Natural killer cell (primary cell): ENCODE results near the gene PICK1. TPM values are rescaled to one million over a fixed set of nuclear protein-coding genes. Genes with fewer than 3 reads are reported as not detected.

ENCODE experiments used
- ATAC-seq, 3 donors: fragments of 150-1000 bp in 2 of 3; fragments of 200-7000 bp in 1 of 3; cut with Tn5 transposase; 1 replicate in 1 of 3; 2 replicates in 2 of 3; pipeline ENCODE4 v1.10.0; 2021; ENCODE audit warnings: mild to moderate bottlenecking in 2 of 3, moderate library complexity in 2 of 3
- DNase-seq, 2 donors: peaks; one replicate each; pipeline versions ENCODE4 v3.0.0 to v3.0.0-alpha.2; 2013 to 2021; ENCODE audit warnings: mixed read lengths in 1 of 2
- H3K27ac ChIP-seq: one replicate; pipeline ENCODE4 v1.5.1; 2013; ENCODE audit warnings: mild to moderate bottlenecking, low read length
- H3K27me3 ChIP-seq: one replicate; pipeline ENCODE4 v1.6.1; 2013; ENCODE audit warnings: low read length; ENCODE audit not compliant: control insufficient read depth, insufficient read depth
- H3K36me3 ChIP-seq: one replicate; pipeline ENCODE4 v1.6.1; 2013; ENCODE audit warnings: low read length; ENCODE audit not compliant: control insufficient read depth, insufficient read depth
- H3K4me1 ChIP-seq: one replicate; pipeline ENCODE4 v1.6.1; 2013; ENCODE audit warnings: low read length; ENCODE audit not compliant: control insufficient read depth, insufficient read depth
- H3K4me3 ChIP-seq: one replicate; pipeline ENCODE4 v1.5.1; 2013; ENCODE audit warnings: low read length
- H3K9me3 ChIP-seq: one replicate; pipeline ENCODE4 v1.6.1; 2013; ENCODE audit warnings: low read length; ENCODE audit not compliant: control insufficient read depth, insufficient read depth
- H3K27ac Mint-ChIP-seq, 2 donors: one replicate each; pipeline ENCODE4 v1.8.0; 2022; ENCODE audit warnings: mild to moderate bottlenecking in 2 of 2, mixed read lengths in 2 of 2, moderate library complexity in 1 of 2
- H3K27me3 Mint-ChIP-seq, 2 donors: one replicate each; pipeline ENCODE4 v1.8.0; 2022; ENCODE audit warnings: low read depth in 2 of 2, mixed read lengths in 2 of 2
- H3K36me3 Mint-ChIP-seq: one replicate; pipeline ENCODE4 v1.8.0; 2022; ENCODE audit warnings: mixed read lengths
- H3K4me1 Mint-ChIP-seq, 2 donors: one replicate each; pipeline ENCODE4 v1.8.0; 2022; ENCODE audit warnings: mixed read lengths in 2 of 2
- H3K4me3 Mint-ChIP-seq: one replicate; pipeline ENCODE4 v1.8.0; 2022; ENCODE audit warnings: mild to moderate bottlenecking, moderate library complexity, mixed read lengths
- H3K9me3 Mint-ChIP-seq, 2 donors: one replicate each; pipeline ENCODE4 v1.8.0; 2022; ENCODE audit warnings: mixed read lengths in 2 of 2
- CTCF ChIP-seq: fragments of 200-600 bp; IDR thresholded peaks from one replicate; pipeline ENCODE4 v1.8.0; 2022; ENCODE audit warnings: antibody characterized with exemption
- WGBS: methylation state at CpG from one replicate; pipeline ENCODE4 v1.1.7; 2013; ENCODE audit warnings: missing lambda C conversion rate; ENCODE audit not compliant: insufficient coverage; 5-methylcytosine and 5-hydroxymethylcytosine counted together
- intact Hi-C: fragments of 100-400 bp; cut with micrococcal nuclease; formaldehyde crosslinking; loops from one replicate; pipeline ENCODE4 v1.14.2; 2022
- total RNA-seq, 4 donors: library from RNA; stranded (reverse); fragments of 120-200 nt in 1 of 4; gene quantifications; one replicate each; pipeline versions ENCODE4 v1.2.3 to v1.2.4, GENCODE V29; 2013 to 2022

PICK1 gene
- total RNA-seq, 3 donors from 2014 or later (not counting 1 experiment from before 2014, with no cell fraction given): 28.4 to 30.9 (median 29.9) TPM

- Mint-ChIP-seq H3K27me3 (no peaks in the 10 kb centered on the region), H3K27ac (peak overlapping the region; percentile 56 to 93), H3K4me1 (peaks cover 28 to 47% of the 10 kb centered on the region in 2 donors), H3K4me3 (peak overlapping the region; percentile 14), H3K36me3 (no peaks in the 10 kb centered on the region), H3K9me3 (peaks cover 0 to 6% of the 10 kb centered on the region in 2 donors)
- H3K4me1 ChIP-seq: peaks cover 23% of the 10 kb centered on the region
- TF ChIP-seq CTCF: no peak
- intact Hi-C loops: no loop called here
- peaks cover 5% of the 10 kb centered on the region for H3K9me3 ChIP-seq
- H3K27me3 ChIP-seq: no peaks in the 10 kb centered on the region
- H3K36me3 ChIP-seq: peaks cover 18% of the 10 kb centered on the region
- 93% methylated on average over 15 of the region's 15 CpGs for WGBS
- ATAC-seq: peak; percentile 20 to 32 (median 31)
- H3K27ac ChIP-seq: no peak overlapping the region
- no peak overlapping the region for H3K4me3 ChIP-seq
- DNase-seq: peak in 1 of 2 donors; percentile 16
These were observed 51.5 kb downstream of the PICK1 start for GRCh38 chr22:38108561-38109319.

- H3K9me3 Mint-ChIP-seq: peaks cover 0 to 3% of the 10 kb centered on the region in 2 donors
- H3K27ac ChIP-seq: peak overlapping the region; percentile 3
- peaks cover 18% of the 10 kb centered on the region for H3K36me3 ChIP-seq
- H3K27ac Mint-ChIP-seq: peak overlapping the region; percentile 89 to 93
- no peaks in the 10 kb centered on the region for H3K27me3 Mint-ChIP-seq
- peaks cover 25 to 45% of the 10 kb centered on the region in 2 donors for H3K4me1 Mint-ChIP-seq
- H3K4me3 Mint-ChIP-seq: peak overlapping the region; percentile 84
- no peaks in the 10 kb centered on the region for H3K36me3 Mint-ChIP-seq
- H3K4me1 ChIP-seq: peaks cover 21% of the 10 kb centered on the region
- H3K27me3 ChIP-seq: no peaks in the 10 kb centered on the region
- DNase-seq: peak in 1 of 2 donors; percentile 38
- no peak for TF ChIP-seq CTCF
- no peak overlapping the region for H3K4me3 ChIP-seq
- ATAC-seq: peak in 2 of 3 donors; percentile 22 to 23
- WGBS: 95% methylated on average over 22 of the region's 22 CpGs
- peaks cover 5% of the 10 kb centered on the region for H3K9me3 ChIP-seq
- intact Hi-C loops: no loop called here
These were observed 52.3 kb downstream of the PICK1 start for GRCh38 chr22:38109371-38110001.

GRCh38 chr22:38110008-38110862 is 53.0 kb downstream of the PICK1 start, which contains the start of gene BAIAP2L2:
Gene BAIAP2L2 (minus strand): TSS chr22:38110684. CDS start chr22:38110525, 159 bp downstream.
- WGBS: 96% methylated on average over 19 of the region's 19 CpGs
- intact Hi-C loops: no loop called here
- DNase-seq: no peak

More at GRCh38 chr22:38110008-38110862, 53.0 kb downstream of the PICK1 start, which contains the start of gene BAIAP2L2:
- Mint-ChIP-seq H3K4me1 (peaks cover 20 to 44% of the 10 kb centered on the region in 2 donors), H3K27me3 (no peaks in the 10 kb centered on the region), H3K9me3 (peaks cover 0 to 3% of the 10 kb centered on the region in 2 donors), H3K27ac (peak within 1 kb of the TSS; percentile 89 to 93), H3K36me3 (no peaks in the 10 kb centered on the region), H3K4me3 (peak within 1 kb of the TSS; percentile 84)
- peaks cover 5% of the 10 kb centered on the region for H3K9me3 ChIP-seq
- H3K27ac ChIP-seq: peak within 1 kb of the TSS; percentile 3
- no peak within 1 kb of the TSS for H3K4me3 ChIP-seq
- no peaks in the 10 kb centered on the region for H3K27me3 ChIP-seq
- H3K4me1 ChIP-seq: peaks cover 21% of the 10 kb centered on the region
- TF ChIP-seq CTCF: no peak
- no peak for ATAC-seq
- peaks cover 21% of the 10 kb centered on the region for H3K36me3 ChIP-seq
